Stimulated activated CD8-positive, alpha-beta memory T cell treated with anti-CD3 and anti-CD28 coated beads, Interleukin-2, amount 100 ng/mL, for 1 hour (primary cell): Measurements from ENCODE around the gene LRBA.
"Not testable (repeated sequence)": the region's sequence is repeated elsewhere in the genome, so short reads cannot be mapped to it uniquely, and the experiment has no call there.

Experiments
- DNase-seq, 2 donors: peaks; one replicate each; pipeline ENCODE4 v3.0.0-alpha.2; 2020; ENCODE audit warnings: low read depth in 2 of 2

LRBA gene

DNA sequence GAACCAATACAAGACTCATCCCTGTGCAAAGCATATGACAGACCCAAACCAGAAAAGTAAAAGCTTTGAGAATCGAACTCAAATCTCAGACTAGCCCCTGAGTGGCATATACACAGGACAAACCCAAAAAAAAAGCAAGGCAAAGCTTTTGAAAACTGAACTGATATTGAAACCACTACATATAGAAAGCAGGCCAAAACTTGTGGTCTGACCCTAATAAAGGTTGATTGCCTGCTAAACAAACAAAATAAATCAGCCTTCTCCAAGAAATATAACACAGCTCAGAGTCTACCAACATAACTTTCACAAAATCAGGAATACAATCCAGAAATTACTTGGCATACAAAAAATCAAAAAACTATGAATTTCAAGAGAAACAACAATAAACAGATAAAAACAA is 40.3 kb downstream of the LRBA start:
- no peak for DNase-seq

DNA sequence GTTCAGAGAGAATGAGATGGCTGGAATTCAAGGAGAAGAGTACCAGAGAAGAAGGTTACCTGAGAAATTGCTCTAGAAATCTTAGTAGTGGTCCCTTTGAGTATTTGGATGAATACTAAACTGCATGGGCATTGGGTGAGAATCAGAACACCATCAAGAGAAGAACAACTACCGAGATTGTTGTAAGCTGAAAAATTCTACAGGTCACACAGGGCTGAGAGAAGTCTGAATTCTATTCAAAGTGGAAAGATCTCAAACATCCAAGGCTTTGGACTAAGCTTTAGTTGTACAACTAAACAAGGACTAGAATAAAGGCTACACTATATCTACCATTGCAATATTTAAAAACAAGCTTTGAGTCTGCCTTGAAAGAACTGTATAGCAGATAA is 40.8 kb downstream of the LRBA start:
- no peak for DNase-seq

DNA sequence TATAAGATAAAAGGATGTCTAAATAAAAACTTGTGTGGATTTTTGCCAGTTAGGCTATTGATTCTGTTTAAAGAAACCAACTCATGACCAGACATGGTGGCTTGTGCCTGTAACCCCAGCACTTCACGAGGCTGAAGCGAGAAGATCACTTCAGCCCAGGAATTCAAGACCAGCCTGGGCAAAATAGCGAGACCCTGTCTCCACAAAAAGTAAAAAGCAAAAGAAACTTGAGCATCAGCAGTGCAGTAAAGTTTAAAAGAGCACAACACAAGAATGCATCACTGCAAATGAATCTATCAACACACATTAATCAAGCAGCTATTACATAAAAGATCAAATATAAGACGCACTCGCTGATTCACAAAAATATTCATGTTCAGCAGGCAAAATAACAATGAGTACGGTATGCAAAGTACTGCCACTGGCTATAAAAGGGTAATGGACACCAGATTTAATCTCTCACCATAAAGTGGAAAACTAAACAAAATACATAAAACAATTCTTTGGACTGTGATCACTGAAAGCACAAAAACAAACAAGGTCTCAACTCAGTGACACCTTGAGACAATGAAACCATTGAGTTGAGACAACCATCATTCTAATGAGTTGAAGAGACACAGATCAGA is 41.3 kb downstream of the LRBA start:
- no peak for DNase-seq

- DNase-seq, result no peak
These were observed 42.5 kb downstream of the LRBA start for GRCh38 chr4:150972592-150972991.

DNA sequence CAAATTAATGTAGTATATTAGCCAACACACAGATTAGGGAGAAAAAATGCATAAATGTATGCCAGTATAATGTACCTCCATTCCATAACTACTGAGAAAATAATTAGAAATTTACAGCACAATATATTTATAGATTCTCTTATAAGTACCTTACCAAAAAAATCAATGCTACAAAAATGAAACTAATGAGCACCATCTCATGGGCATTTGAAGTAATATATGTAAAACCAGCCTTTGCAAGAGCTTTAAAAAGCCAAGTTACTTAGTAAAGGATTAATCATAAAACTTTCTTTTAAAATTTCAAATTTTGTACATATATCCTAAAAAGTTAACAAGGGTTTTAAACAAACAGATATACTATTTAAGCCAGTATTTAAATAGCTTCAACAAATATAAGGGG is 43.2 kb downstream of the LRBA start:
- DNase-seq, result no peak

DNA sequence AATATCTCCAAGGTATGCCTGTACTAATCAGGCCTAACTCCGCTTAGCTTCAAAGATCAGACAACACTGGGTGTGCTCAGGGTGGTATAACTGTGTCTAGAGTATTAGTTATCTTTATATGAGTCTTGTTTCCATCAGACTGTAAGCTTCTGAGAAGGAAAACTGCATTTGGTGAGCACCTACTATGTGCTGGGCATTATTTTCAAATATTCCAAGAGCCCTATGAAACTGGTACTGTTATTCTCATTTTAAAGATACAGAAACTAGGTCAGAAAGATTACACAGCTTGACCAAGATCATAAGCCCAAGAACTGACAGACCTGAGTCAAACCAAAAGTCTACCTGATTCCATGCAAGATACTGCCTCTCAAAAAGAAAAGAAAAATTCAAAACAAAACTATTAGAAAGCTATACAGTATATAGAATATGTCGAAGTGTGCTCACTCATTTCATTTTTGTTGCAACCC is 44.4 kb downstream of the LRBA start:
- no peak for DNase-seq

GRCh38 chr4:150964754-150965153 is 50.3 kb downstream of the LRBA start:
- DNase-seq, result no peak

- DNase-seq, result not testable (repeated sequence)
These were observed 51.3 kb downstream of the LRBA start for GRCh38 chr4:150963602-150964345.

DNA sequence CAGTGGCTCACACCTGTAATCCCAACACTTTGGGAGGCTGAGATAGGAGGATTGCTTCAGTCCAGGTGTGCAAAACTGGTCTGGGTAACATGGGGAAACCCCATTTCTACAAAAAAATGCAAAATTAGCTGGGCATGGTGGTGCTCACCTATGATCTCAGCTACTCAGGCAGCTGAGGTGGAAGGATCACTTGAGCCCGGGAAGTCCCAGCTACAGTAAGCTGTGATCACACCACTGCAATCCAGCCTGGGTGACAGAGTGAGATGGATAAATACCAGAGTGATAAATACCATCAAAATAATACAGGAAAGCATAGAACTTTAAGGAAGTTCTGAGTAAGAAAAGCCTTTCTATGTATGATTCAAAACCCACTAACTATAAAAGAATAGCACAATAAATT is 52.8 kb downstream of the LRBA start:
- DNase-seq, result no peak

DNA sequence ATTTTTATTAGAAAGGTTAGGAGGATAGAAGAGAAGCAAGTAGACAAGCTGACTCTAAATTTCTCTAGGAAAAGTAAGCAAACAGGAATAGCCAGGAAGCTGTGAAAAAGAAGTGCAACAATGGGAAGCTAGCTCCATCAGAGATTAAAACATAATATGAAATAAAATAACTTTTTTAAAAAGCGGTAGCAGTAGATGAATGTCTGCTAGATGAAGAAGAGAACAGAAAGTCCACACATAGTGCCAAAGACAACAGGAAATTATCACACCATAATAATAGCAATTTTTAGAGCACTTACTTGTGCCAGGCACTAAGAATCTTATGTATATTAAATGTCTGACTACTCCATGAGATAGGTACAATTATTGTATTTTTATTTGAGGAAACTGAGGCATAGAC is 53.5 kb downstream of the LRBA start:
- DNase-seq, result no peak

- DNase-seq, result peak in 1 of 2 donors; percentile 21
These were observed 54.3 kb downstream of the LRBA start for GRCh38 chr4:150960818-150961217.

DNA sequence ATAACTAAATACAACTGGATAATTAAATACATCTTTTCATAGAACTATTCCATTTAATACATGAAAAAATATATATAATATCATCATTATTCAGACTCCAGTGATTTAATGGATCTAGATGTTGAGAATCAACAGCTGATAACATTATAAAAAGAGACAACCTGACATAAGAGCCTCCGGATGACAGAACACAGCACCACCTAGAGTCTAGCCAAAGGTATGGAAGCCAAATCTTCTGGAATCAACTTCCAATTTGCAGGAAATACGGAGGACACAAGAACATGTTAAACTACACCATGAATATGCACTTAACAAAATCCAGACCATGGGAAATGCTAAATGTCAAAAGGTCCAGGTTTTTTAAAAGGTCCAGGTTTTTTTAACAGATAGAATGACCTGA is 55.0 kb downstream of the LRBA start:
- DNase-seq, result no peak

- not testable (repeated sequence) for DNase-seq
These were observed 57.1 kb downstream of the LRBA start for GRCh38 chr4:150957981-150958380.

DNA sequence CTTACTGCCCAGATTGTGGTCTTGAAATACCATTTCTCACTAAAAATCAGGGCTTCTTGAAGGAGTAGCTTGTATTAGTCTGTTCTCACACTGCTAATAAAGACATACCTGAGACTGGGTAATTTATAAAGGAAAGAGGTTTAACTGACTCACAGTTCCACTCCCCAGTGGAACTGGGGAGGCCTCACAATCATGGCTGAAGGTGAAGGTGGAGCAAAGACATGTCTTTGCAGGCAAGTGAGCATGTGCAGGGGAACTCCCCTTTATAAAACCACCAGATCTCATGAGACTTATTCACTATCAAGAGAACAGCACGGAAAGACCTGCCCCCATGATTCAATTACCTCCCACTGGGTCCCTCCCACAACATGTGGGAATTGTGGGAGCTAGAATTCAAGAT is 58.0 kb downstream of the LRBA start:
- DNase-seq, result not testable (repeated sequence)

- not testable (repeated sequence) for DNase-seq
These were observed 61.2 kb downstream of the LRBA start for GRCh38 chr4:150953916-150954315.

DNA sequence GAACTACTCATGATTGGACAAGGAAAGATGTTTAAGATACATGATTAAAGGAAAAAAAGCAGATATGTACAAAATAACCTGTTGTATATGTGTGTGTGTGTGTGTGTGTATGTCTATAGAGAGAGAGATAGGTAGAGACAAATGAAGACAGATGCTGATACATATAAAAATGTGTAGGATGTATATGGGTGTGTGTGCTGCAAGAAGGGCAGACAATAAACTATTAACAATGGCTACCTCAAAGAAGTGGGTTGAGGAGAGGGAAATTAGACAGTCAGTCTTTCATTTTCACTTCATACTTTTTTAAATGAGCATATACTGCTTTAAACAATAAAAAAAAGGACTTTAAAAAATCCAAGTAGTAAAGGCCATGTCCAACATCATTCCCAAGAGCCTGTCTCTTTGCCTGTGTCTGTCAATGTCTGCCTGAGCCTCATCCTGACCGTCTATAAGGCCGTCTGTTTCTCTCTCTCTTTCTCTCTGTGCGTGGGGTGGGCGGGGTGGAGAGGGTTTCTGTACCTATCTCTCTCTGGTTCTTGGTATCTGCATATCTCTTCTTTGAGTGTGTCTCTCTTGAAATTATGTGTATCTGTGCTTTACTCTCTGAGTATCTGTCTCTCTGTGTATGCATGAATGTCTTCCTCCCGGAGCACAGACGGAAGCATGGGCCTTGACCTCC is 62.8 kb downstream of the LRBA start:
- no peak for DNase-seq

GRCh38 chr4:150950657-150951288 is 64.3 kb downstream of the LRBA start:
- DNase-seq, result no peak

GRCh38 chr4:150949943-150950342 is 65.1 kb downstream of the LRBA start:
- no peak for DNase-seq

DNA sequence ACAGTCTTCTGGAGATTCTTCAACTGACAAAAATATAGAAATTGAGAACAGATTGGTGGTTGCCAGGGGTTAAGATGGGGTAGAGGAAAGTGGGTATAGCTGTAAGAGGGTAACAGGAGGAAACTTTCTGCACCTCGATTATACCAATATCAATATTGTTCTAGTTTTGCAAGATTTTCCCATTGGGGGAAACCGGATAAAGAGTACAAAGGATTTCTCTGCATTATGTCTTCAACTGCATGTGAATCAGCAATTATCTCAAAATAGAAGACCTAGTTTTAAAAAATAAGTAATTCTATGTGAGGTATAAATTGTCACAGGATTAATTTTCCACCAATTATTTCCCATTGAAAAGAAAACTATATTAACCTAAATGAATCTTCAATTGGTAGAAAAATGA is 65.7 kb downstream of the LRBA start:
- DNase-seq, result no peak

DNA sequence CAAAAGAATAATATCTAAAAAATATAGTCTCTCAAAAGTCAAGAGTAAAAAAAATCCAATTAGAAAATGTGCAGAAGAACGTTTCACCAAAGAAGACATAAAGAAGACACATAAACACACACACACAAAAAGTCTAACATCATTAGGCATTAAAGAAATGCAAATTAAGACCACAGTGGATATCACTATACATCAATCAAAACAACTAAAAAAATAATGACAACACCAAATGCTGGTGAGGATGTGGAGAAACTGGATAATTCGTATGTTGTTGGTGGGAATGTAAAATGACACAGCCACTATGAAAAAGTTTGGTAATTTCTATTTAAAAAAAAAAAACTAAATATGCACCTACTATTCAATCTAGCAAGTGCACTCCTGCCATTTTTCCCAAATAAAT is 66.4 kb downstream of the LRBA start:
- DNase-seq, result no peak

- DNase-seq, result no peak
These were observed 67.0 kb downstream of the LRBA start for GRCh38 chr4:150948074-150948473.

- no peak for DNase-seq
These were observed 70.4 kb downstream of the LRBA start for GRCh38 chr4:150944660-150945059.

- no peak for DNase-seq
These were observed 71.3 kb downstream of the LRBA start for GRCh38 chr4:150943818-150944217.
